Kidney (tissue), 14 donors: ENCODE data around the gene GCM1. TPM values are rescaled to one million over a fixed set of nuclear protein-coding genes. Genes with fewer than 3 reads are reported as not detected.

Experiments
- DNase-seq, 5 donors: peaks; one replicate each; pipeline ENCODE4 v3.0.0-alpha.2; 2013 to 2020
- FAIRE-seq: peaks from 2 replicates; lab custom pipeline; 2012; peaks lifted over from hg19 to GRCh38; lab: Jason Lieb, UNC
- H3K27ac ChIP-seq, 2 donors: one replicate each; pipeline ENCODE4 v1.7.0; 2013; ENCODE audit warnings: low read depth in 2 of 2, low read length in 2 of 2, inconsistent platforms in 1 of 2
- H3K27me3 ChIP-seq: one replicate; pipeline ENCODE4 v1.7.1; 2013; ENCODE audit warnings: low read length, inconsistent platforms; ENCODE audit not compliant: control insufficient read depth, insufficient read depth
- H3K36me3 ChIP-seq, 3 donors: one replicate each; pipeline versions ENCODE4 v1.7.0 to v1.7.1; 2013; ENCODE audit warnings: low read length in 3 of 3, control low read depth in 1 of 3, inconsistent platforms in 1 of 3; ENCODE audit not compliant: insufficient read depth in 3 of 3, control insufficient read depth in 2 of 3
- H3K4me1 ChIP-seq, 3 donors: one replicate each; pipeline versions ENCODE4 v1.7.0 to v1.7.1; 2013; ENCODE audit warnings: low read length in 3 of 3, inconsistent platforms in 1 of 3, low read depth in 1 of 3; ENCODE audit not compliant: control insufficient read depth in 2 of 3, insufficient read depth in 2 of 3
- H3K4me3 ChIP-seq, 3 donors: one replicate each; pipeline versions ENCODE4 v1.7.0 to v1.8.1; 2013; ENCODE audit warnings: low read length in 3 of 3, control low read depth in 1 of 3, inconsistent platforms in 1 of 3
- H3K9ac ChIP-seq, 3 donors: one replicate each; pipeline versions ENCODE4 v1.7.0 to v1.7.1; 2013; ENCODE audit warnings: low read length in 3 of 3, control low read depth in 1 of 3, inconsistent platforms in 1 of 3
- H3K9me3 ChIP-seq, 3 donors: one replicate each; pipeline versions ENCODE4 v1.7.0 to v1.7.1; 2013; ENCODE audit warnings: low read length in 3 of 3, control low read depth in 1 of 3, inconsistent platforms in 1 of 3; ENCODE audit not compliant: control insufficient read depth in 2 of 3, insufficient read depth in 1 of 3
- intact Hi-C: fragments of 100-400 bp; cut with DNase I; formaldehyde crosslinking; loops from one replicate; pipeline ENCODE4 v1.11.1; 2022
- polyA plus RNA-seq: library from polyadenylated mRNA; stranded (reverse); fragments of 350-450 nt; fragmentation: Illumina TruSeq; extraction: RNeasy Lipid Tissue Mini Kit (QIAGEN cat#74804); gene quantifications from one replicate; pipeline ENCODE4 v1.2.3, GENCODE V29; 2014; ENCODE audit warnings: low read depth, low replicate concordance; ENCODE audit not compliant: insufficient read depth
- total RNA-seq: library from RNA; stranded (reverse); fragmentation: NEBNext Ultra II Directional; extraction: Animal tissue kit (Norgen Biotek cat#: 25700); gene quantifications from one replicate; pipeline ENCODE4 v1.2.1, GENCODE V29; 2021
- TF ChIP-seq, protein P1 (sequence below): IDR thresholded peaks from 3 replicates; pipeline ENCODE4 v1.5.1; 2012; ENCODE audit warnings: mild to moderate bottlenecking, moderate library complexity, borderline replicate concordance; ENCODE audit not compliant: insufficient read depth; ENCODE audit errors: extremely low read depth
- donor health status: control.
- donor health status: control.
- donor health status: control.
- donor health status: control.
- donor health status: control.
- donor health status: DM: yes; HTN: yes; CAD: no.
- donor health status: Normal renal cell carcinoma (clear cell type).

The GCM1 gene
- total and polyA plus RNA-seq, 2 donors from 2014 or later = 0.37 to 0.72 TPM

DNA sequence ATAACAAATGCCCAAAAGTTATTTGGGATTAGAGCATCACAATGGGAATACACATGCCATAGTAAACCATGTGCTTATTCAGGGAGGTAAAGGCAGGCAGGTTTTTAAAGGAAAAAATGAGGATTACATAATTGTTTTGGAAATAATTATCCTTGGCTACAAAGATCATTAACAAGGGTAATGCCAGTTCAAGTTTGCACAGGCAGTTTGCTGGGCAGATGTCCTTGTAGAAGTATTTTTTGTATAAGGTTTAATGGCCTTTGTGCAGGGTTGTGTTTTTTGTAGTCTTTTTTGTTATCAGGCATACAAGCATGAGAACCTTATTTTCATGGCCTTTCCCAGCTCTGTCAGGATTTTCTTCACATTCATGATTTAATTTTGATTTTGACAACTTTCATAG lies 58.7 kb downstream of the GCM1 start:
- H3K9me3 ChIP-seq = no peaks in the 10 kb centered on the region
- no peak overlapping the region for H3K4me3 ChIP-seq
- peak overlapping the region in 1 of 2 donors; percentile 27 for H3K27ac ChIP-seq
- H3K9ac ChIP-seq = no peak overlapping the region
- peaks cover 3 to 50% (median 15%) of the 10 kb centered on the region in 3 donors for H3K36me3 ChIP-seq
- FAIRE-seq = peak; percentile 37
- TF ChIP-seq, protein P1, sequence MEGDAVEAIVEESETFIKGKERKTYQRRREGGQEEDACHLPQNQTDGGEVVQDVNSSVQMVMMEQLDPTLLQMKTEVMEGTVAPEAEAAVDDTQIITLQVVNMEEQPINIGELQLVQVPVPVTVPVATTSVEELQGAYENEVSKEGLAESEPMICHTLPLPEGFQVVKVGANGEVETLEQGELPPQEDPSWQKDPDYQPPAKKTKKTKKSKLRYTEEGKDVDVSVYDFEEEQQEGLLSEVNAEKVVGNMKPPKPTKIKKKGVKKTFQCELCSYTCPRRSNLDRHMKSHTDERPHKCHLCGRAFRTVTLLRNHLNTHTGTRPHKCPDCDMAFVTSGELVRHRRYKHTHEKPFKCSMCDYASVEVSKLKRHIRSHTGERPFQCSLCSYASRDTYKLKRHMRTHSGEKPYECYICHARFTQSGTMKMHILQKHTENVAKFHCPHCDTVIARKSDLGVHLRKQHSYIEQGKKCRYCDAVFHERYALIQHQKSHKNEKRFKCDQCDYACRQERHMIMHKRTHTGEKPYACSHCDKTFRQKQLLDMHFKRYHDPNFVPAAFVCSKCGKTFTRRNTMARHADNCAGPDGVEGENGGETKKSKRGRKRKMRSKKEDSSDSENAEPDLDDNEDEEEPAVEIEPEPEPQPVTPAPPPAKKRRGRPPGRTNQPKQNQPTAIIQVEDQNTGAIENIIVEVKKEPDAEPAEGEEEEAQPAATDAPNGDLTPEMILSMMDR = no peak
- intact Hi-C loops = no loop called here
- no peaks in the 10 kb centered on the region for H3K27me3 ChIP-seq
- peaks cover 0 to 7% (median 3%) of the 10 kb centered on the region in 3 donors for H3K4me1 ChIP-seq
- DNase-seq = no peak

DNA sequence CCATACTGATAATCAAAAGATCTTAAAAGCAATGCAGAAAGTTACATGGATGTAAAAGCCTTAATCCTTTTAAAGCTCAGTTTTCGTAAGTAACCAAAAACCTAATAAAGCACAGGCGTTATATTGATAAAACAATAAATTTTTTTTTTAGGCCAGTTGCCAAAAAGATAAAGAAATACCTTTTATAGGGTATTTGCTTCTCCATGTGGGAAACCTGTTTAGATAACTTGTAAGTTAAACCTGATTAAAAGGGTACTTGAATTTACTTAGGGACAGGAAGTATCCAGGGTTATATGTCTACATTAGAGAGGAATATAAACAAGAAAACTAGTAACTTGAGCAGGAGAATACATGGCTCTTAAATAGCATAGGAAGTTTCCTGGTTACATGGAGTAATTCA lies 62.3 kb downstream of the GCM1 start:
- no peak for DNase-seq
- Histone ChIP-seq H3K9ac (no peak overlapping the region), H3K36me3 (peaks cover 2 to 49% (median 23%) of the 10 kb centered on the region in 3 donors), H3K4me3 (no peak overlapping the region), H3K9me3 (no peaks in the 10 kb centered on the region), H3K4me1 (peaks cover 0 to 7% (median 3%) of the 10 kb centered on the region in 3 donors), H3K27me3 (no peaks in the 10 kb centered on the region), H3K27ac (no peak overlapping the region)
- TF ChIP-seq, protein P1 = no peak
- FAIRE-seq = no peak
- intact Hi-C loops = no loop called here

GRCh38 chr6:53080813-53081212 lies 67.8 kb downstream of the GCM1 start:
- intact Hi-C loops = no loop called here
- H3K36me3 ChIP-seq = peaks cover 5 to 65% (median 21%) of the 10 kb centered on the region in 3 donors
- no peaks in the 10 kb centered on the region for H3K9me3 ChIP-seq
- H3K4me3 ChIP-seq = no peak overlapping the region
- DNase-seq = no peak
- H3K9ac ChIP-seq = no peak overlapping the region
- H3K27ac ChIP-seq = no peak overlapping the region
- H3K4me1 ChIP-seq = no peaks in the 10 kb centered on the region
- FAIRE-seq = no peak
- TF ChIP-seq, protein P1 = no peak
- no peaks in the 10 kb centered on the region for H3K27me3 ChIP-seq

Other genes with a start within 250 kb of the GCM1 start
- gene GSTA3, start 239.1 kb downstream of the GCM1 start, total RNA-seq = not detected
- not detected for gene GSTA3, start 239.1 kb downstream of the GCM1 start, polyA plus RNA-seq
- 17.4 TPM for gene GSTA4, start 153.6 kb downstream of the GCM1 start, total RNA-seq
- gene GSTA4, start 153.6 kb downstream of the GCM1 start, polyA plus RNA-seq = 47.4 TPM
- gene CILK1, start 87.0 kb downstream of the GCM1 start, total RNA-seq = 8.6 TPM
- gene CILK1, start 87.0 kb downstream of the GCM1 start, polyA plus RNA-seq = 2.5 TPM
- gene FBXO9, start 83.4 kb downstream of the GCM1 start, total RNA-seq = 94.7 TPM
- 45.2 TPM for gene FBXO9, start 83.4 kb downstream of the GCM1 start, polyA plus RNA-seq
- gene ELOVL5, start 200.1 kb upstream of the GCM1 start, total RNA-seq = 42.0 TPM
- 20.5 TPM for gene ELOVL5, start 200.1 kb upstream of the GCM1 start, polyA plus RNA-seq